Stimulated activated CD8-positive, alpha-beta memory T cell treated with anti-CD3 and anti-CD28 coated beads, Interleukin-15, amount 100 ng/mL, for 4 hours (primary cell): ENCODE results near the gene SPATA32.
A peak's percentile ranks its signal among the peaks of the same experiment; 100 is the strongest.

Experiments
- DNase-seq, 2 donors: peaks; one replicate each; pipeline ENCODE4 v3.0.0-alpha.2; 2020; ENCODE audit warnings: low read depth in 2 of 2

Gene SPATA32

DNA sequence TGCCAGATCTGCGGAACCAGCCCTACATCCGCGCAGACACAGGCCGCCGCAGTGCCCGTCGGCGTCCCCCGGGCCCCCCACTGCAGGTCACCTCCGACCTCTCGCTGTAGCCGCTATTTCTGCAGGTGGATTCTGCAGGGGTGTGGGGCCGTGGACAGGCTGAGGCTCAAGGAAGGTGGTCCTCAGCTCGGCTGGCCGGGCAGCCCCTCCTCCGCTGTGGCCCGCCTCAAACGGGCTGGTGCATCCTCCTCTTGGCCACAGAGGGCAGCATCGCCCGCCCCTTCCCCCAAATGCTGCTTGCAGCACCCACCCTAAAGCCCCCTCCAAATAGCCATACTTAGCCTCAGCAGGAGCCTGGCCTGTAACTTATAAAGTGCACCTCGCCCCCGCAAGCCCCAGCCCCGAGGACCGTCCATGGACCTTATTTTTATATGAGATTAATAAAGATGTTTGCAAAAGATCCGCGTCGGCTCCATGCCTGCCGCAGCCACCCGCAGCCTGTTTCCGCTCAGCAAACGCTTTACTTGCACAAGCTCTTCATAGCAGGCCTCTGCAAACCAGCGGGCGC, 14.9 kb downstream of the SPATA32 start:
- no peak for DNase-seq

- DNase-seq = no peak
Measured at GRCh38 chr17:45246338-45246737, 15.6 kb downstream of the SPATA32 start.

DNA sequence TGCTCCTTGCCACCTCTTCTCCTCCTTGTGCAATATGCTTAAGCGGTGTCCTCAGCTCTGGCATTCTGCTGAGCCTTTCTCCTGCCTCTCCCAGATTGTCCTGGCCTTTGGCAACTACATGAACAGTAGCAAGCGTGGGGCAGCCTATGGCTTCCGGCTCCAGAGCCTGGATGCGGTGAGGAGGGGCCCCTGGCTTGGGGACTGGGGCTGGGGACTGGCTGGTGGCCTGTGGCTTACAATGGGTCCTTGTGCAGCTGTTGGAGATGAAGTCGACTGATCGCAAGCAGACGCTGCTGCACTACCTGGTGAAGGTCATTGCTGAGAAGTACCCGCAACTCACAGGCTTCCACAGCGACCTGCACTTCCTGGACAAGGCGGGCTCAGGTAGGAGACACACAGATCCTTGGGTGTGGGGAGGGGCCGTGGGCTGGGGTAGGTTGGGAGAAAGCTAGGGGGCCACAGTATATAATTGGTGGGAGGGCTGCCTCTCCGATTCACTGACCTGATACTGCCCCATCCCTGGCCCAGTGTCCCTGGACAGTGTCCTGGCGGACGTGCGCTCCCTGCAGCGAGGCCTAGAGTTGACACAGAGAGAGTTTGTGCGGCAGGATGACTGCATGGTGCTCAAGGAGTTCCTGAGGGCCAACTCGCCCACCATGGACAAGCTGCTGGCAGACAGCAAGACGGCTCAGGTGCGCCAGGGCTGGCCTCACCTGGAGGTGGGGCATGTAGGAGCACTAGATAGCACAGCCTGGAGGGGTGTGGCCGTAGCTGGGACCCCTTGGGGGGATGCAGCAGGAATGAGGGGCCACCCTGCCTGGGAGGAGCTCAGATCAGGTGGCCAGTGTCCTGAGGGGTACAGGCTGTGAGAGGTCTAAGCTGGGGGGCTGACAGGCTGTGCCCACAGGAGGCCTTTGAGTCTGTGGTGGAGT, 16.9 kb downstream of the SPATA32 start:
- DNase-seq = no peak

DNA sequence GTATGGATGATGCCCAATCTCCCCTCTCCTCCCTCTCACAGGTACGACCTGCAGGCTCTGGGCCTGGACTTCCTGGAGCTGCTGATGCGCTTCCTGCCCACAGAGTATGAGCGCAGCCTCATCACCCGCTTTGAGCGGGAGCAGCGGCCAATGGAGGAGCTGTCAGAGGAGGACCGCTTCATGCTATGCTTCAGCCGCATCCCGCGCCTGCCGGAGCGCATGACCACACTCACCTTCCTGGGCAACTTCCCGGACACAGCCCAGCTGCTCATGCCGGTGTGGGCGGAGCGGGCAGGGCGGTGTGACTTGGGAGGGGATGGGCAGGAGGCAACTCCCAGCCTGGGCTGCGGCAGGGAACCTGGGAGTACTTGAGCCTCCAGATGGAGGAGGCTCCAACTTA, 18.1 kb downstream of the SPATA32 start:
- no peak for DNase-seq

- no peak for DNase-seq
Measured at GRCh38 chr17:45242029-45242414, 19.9 kb downstream of the SPATA32 start.

- DNase-seq = no peak
Measured at GRCh38 chr17:45241328-45242028, 20.4 kb downstream of the SPATA32 start.

GRCh38 chr17:45240905-45241327, 21.0 kb downstream of the SPATA32 start:
- DNase-seq = no peak

GRCh38 chr17:45238155-45238774, 23.6 kb downstream of the SPATA32 start:
- no peak for DNase-seq

- no peak for DNase-seq
Measured at GRCh38 chr17:45237686-45238085, 24.2 kb downstream of the SPATA32 start.

GRCh38 chr17:45236282-45236606, 25.6 kb downstream of the SPATA32 start:
- DNase-seq = no peak

DNA sequence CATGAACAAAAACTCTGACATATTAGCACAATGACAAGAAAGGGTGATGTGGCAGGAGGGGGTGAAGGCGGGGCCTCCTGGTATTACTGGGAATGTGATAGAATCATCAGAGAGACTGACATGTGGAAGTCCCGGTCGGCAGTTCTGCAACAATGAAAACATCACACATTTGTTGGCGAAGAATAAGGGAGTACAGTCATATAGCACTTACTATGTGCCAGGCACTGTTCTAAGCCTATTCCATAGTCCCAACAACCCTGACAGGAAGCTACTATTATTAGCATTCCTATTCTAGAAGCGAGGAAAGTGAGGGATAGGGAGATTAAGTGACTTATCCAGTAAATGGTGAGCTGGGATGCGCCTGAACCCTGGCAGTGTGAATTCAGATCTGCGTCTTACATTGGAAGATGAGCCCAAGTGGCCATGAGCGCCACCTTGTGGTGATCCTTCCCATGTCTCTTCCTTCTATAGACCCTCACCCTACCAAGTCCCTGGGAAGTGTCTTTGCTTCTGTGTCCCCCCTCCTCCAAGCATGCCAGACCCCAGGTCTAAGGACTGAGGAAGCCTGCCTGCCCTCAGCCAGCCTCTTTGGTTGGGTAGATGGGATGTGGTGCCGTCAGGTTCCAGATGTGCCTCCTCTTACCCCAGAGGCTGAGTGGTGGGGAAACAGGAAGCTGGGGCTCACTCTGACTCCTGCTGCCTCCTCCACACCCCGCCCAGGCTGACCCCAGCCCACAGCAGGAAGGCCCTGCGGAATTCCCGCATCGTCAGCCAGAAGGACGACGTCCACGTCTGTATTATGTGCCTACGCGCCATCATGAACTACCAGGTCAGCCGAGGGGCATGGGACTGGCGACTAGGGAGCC, 26.2 kb downstream of the SPATA32 start:
- peak in 1 of 2 donors; percentile 56 for DNase-seq

GRCh38 chr17:45234641-45235415, 27.1 kb downstream of the SPATA32 start:
- DNase-seq = no peak

GRCh38 chr17:45233423-45233924, 28.4 kb downstream of the SPATA32 start:
- no peak for DNase-seq

GRCh38 chr17:45232514-45233422, 29.1 kb downstream of the SPATA32 start:
- DNase-seq = no peak

DNA sequence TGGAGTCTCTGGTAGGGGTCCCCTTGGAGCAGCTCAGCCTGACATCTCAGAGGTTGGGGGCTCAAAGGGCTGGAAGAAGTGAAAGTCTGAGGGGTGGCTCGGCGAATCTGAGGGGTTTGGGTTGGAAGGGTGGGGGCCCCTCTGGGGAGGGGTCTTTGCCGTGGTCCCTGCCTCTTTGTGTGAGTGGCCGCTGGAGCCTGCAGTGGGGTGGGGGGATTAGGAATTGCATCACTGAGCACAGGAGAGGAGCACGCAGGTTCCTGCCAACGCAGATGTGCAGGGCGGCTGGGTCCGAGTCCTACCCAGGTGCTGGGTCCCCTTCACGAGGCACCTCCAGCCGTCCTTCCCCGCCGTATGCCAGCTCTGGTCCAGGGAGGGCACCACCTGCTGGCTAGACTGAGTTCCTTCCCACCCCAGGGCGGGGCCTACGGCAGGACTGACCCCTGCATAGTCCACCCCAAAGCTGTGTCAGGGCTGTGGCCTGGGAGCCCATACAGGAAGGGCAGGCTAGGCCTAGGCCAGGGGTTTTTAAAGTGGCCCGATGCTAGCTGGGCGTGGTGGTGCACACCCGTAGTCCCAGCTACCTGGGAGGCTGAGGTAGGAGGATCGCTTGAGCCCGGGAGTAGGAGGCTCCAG, 30.3 kb downstream of the SPATA32 start:
- DNase-seq = no peak

- DNase-seq = no peak
Measured at GRCh38 chr17:45230787-45231480, 31.0 kb downstream of the SPATA32 start.

- DNase-seq = no peak
Measured at GRCh38 chr17:45230410-45230786, 31.5 kb downstream of the SPATA32 start.
